Neuronal stem cell (in vitro differentiated cells): ENCODE measurements around the gene GALNTL6.

ENCODE experiments used
- DNase-seq: peaks from one replicate; pipeline ENCODE4 v3.0.0-alpha.2; 2013; ENCODE audit warnings: low spot score
- H2AFZ ChIP-seq: one replicate; pipeline ENCODE4 v1.6.1; 2013; ENCODE audit warnings: mild to moderate bottlenecking, low read length, inconsistent platforms
- H2AK5ac ChIP-seq: 2 replicates; pipeline ENCODE4 v1.6.1; 2013; ENCODE audit warnings: low read depth, mild to moderate bottlenecking, inconsistent platforms, low read length, moderate library complexity, mixed read lengths
- H2BK120ac ChIP-seq: 2 replicates; pipeline ENCODE4 v1.6.1; 2013; ENCODE audit warnings: low read depth, mild to moderate bottlenecking, inconsistent platforms, low read length, moderate library complexity, mixed read lengths
- H2BK12ac ChIP-seq: one replicate; pipeline ENCODE4 v1.6.1; 2013; ENCODE audit warnings: low read length, inconsistent platforms
- H2BK15ac ChIP-seq: 2 replicates; pipeline ENCODE4 v1.6.1; 2013; ENCODE audit warnings: mild to moderate bottlenecking, low read length, inconsistent platforms, mixed read lengths
- H2BK5ac ChIP-seq: one replicate; pipeline ENCODE4 v1.6.1; 2013; ENCODE audit warnings: inconsistent platforms, mild to moderate bottlenecking, low read length, moderate library complexity
- H3K14ac ChIP-seq: one replicate; pipeline ENCODE4 v1.6.1; 2013; ENCODE audit warnings: low read length, inconsistent platforms
- H3K18ac ChIP-seq: 2 replicates; pipeline ENCODE4 v1.6.1; 2013; ENCODE audit warnings: low read length, inconsistent platforms
- H3K23ac ChIP-seq: 2 replicates; pipeline ENCODE4 v1.6.1; 2013; ENCODE audit warnings: low read depth, mild to moderate bottlenecking, mixed read lengths, low read length, inconsistent platforms; ENCODE audit not compliant: poor library complexity
- H3K27ac ChIP-seq: replicated peaks from 3 replicates; pipeline ENCODE4 v1.5.1; 2013; ENCODE audit warnings: low read length, inconsistent platforms
- H3K27me3 ChIP-seq, 3 experiments: 2 replicates each; pipeline ENCODE4 v1.6.1; 2013; ENCODE audit warnings: low read length in 3 of 3, mild to moderate bottlenecking in 2 of 3, inconsistent platforms in 1 of 3, low read depth in 1 of 3, mixed read lengths in 1 of 3, moderate library complexity in 1 of 3; ENCODE audit not compliant: control insufficient read depth in 3 of 3, insufficient read depth in 3 of 3
- H3K36me3 ChIP-seq, 2 donors: replicated peaks in 1 of 2; 2 replicates each; pipeline ENCODE4 v1.6.1; 2013; ENCODE audit warnings: low read length in 2 of 2; ENCODE audit not compliant: control insufficient read depth in 2 of 2, insufficient read depth in 2 of 2
- H3K4ac ChIP-seq: 2 replicates; pipeline ENCODE4 v1.6.1; 2013; ENCODE audit warnings: inconsistent platforms, mild to moderate bottlenecking, low read length, moderate library complexity
- H3K4me1 ChIP-seq, 2 donors: 1 replicate in 1 of 2; 2 replicates in 1 of 2; pipeline ENCODE4 v1.6.1; 2013; ENCODE audit warnings: low read length in 2 of 2, low read depth in 1 of 2; ENCODE audit not compliant: control insufficient read depth in 2 of 2, insufficient read depth in 1 of 2
- H3K4me2 ChIP-seq: one replicate; pipeline ENCODE4 v1.6.1; 2013; ENCODE audit warnings: mild to moderate bottlenecking, low read length, inconsistent platforms; ENCODE audit not compliant: insufficient read depth, poor library complexity, severe bottlenecking
- H3K4me3 ChIP-seq, 2 donors: 2 replicates each; pipeline ENCODE4 v1.5.1; 2013; ENCODE audit warnings: low read length in 2 of 2, mild to moderate bottlenecking in 2 of 2, inconsistent platforms in 1 of 2, moderate library complexity in 1 of 2
- H3K79me1 ChIP-seq: one replicate; pipeline ENCODE4 v1.6.1; 2013; ENCODE audit warnings: low read depth, mild to moderate bottlenecking, inconsistent platforms, low read length, moderate library complexity
- H3K9ac ChIP-seq: one replicate; pipeline ENCODE4 v1.6.1; 2013; ENCODE audit warnings: mild to moderate bottlenecking, low read depth, low read length, inconsistent platforms; ENCODE audit not compliant: poor library complexity
- H3K9me3 ChIP-seq, 2 donors: replicated peaks in 1 of 2; 2 replicates each; pipeline versions ENCODE3 to v1.6.1; 2013; ENCODE audit warnings: low read length in 2 of 2, mild to moderate bottlenecking in 2 of 2, inconsistent platforms in 1 of 2, low read depth in 1 of 2, mixed read lengths in 1 of 2, moderate library complexity in 1 of 2; ENCODE audit not compliant: control insufficient read depth in 2 of 2, insufficient read depth in 1 of 2
- H4K8ac ChIP-seq: one replicate; pipeline ENCODE4 v1.6.1; 2013; ENCODE audit warnings: low read depth, mild to moderate bottlenecking, inconsistent platforms, low read length, moderate library complexity
- H4K91ac ChIP-seq: one replicate; pipeline ENCODE4 v1.6.1; 2013; ENCODE audit warnings: low read length, low read depth, mild to moderate bottlenecking, inconsistent platforms; ENCODE audit not compliant: poor library complexity
- WGBS, 2 donors: extraction: QIAGEN DNeasy Blood & Tissue Kit; methylation state at CpG; one replicate each; pipeline ENCODE4 v1.1.7; 2013; ENCODE audit warnings: missing lambda C conversion rate in 2 of 2, mixed read lengths in 1 of 2; ENCODE audit not compliant: insufficient read length in 2 of 2, insufficient replicate concordance in 1 of 2; ENCODE audit errors: extremely low coverage in 2 of 2; 5-methylcytosine and 5-hydroxymethylcytosine counted together

The GALNTL6 gene

GRCh38 chr4:172352356-172352755 lies 539.2 kb downstream of the GALNTL6 start:
- no peak overlapping the region for H4K8ac ChIP-seq

GRCh38 chr4:172356016-172356415 lies 542.8 kb downstream of the GALNTL6 start:
- Histone ChIP-seq H3K27me3 (no peaks in the 10 kb centered on the region), H3K4me1 (no peaks in the 10 kb centered on the region), H2AFZ (no peak overlapping the region), H3K23ac (no peak overlapping the region), H2BK12ac (no peak overlapping the region), H2BK15ac (no peak overlapping the region), H3K79me1 (no peaks in the 10 kb centered on the region), H3K36me3 (no peaks in the 10 kb centered on the region), H3K4me3 (no peak overlapping the region), H2AK5ac (no peak overlapping the region), H3K14ac (no peak overlapping the region), H2BK120ac (no peak overlapping the region), H4K8ac (no peak overlapping the region), H3K27ac (no peak overlapping the region), H3K18ac (no peak overlapping the region), H3K9ac (no peak overlapping the region), H3K4ac (no peak overlapping the region), H2BK5ac (no peak overlapping the region), H3K4me2 (no peak overlapping the region), H3K9me3 (no peaks in the 10 kb centered on the region), H4K91ac (no peak overlapping the region)
- no CpG with 5 or more reads among the region's 1 CpG for WGBS, 2 donors
- no peak for DNase-seq

More at GRCh38 chr4:172352356-172352755, 539.2 kb downstream of the GALNTL6 start:
- Histone ChIP-seq H3K23ac (no peak overlapping the region), H3K9ac (no peak overlapping the region), H3K27me3 (no peaks in the 10 kb centered on the region), H2AK5ac (no peak overlapping the region), H4K91ac (no peak overlapping the region), H3K4me1 (no peaks in the 10 kb centered on the region), H2BK12ac (no peak overlapping the region), H3K4me2 (no peak overlapping the region), H3K79me1 (no peaks in the 10 kb centered on the region), H3K14ac (no peak overlapping the region), H3K4ac (no peak overlapping the region), H3K18ac (no peak overlapping the region), H3K9me3 (no peaks in the 10 kb centered on the region), H3K36me3 (no peaks in the 10 kb centered on the region), H3K4me3 (no peak overlapping the region), H3K27ac (no peak overlapping the region), H2BK15ac (no peak overlapping the region), H2BK120ac (no peak overlapping the region), H2BK5ac (no peak overlapping the region), H2AFZ (no peak overlapping the region)
- WGBS, 2 donors, result no CpG with 5 or more reads among the region's 3 CpGs
- DNase-seq, result no peak

GRCh38 chr4:172357006-172357540 lies 543.9 kb downstream of the GALNTL6 start:
- no peak overlapping the region for H2BK12ac ChIP-seq
- H4K8ac ChIP-seq, result no peak overlapping the region
- DNase-seq, result no peak
- no peak overlapping the region for H2BK15ac ChIP-seq
- H3K79me1 ChIP-seq, result no peaks in the 10 kb centered on the region
- no peak overlapping the region for H3K23ac ChIP-seq
- H3K9me3 ChIP-seq, result no peaks in the 10 kb centered on the region
- no peak overlapping the region for H3K4me2 ChIP-seq
- no peak overlapping the region for H3K4me3 ChIP-seq
- no peak overlapping the region for H2AK5ac ChIP-seq
- no peak overlapping the region for H3K27ac ChIP-seq
- no peak overlapping the region for H3K14ac ChIP-seq
- H2BK5ac ChIP-seq, result no peak overlapping the region
- H3K4me1 ChIP-seq, result no peaks in the 10 kb centered on the region
- no peak overlapping the region for H3K4ac ChIP-seq
- H3K9ac ChIP-seq, result no peak overlapping the region
- no CpG with 5 or more reads among the region's 3 CpGs for WGBS, 2 donors
- H3K36me3 ChIP-seq, result no peaks in the 10 kb centered on the region
- H2AFZ ChIP-seq, result no peak overlapping the region
- no peaks in the 10 kb centered on the region for H3K27me3 ChIP-seq
- H4K91ac ChIP-seq, result no peak overlapping the region
- no peak overlapping the region for H3K18ac ChIP-seq
- no peak overlapping the region for H2BK120ac ChIP-seq

GRCh38 chr4:172362569-172362968 lies 549.4 kb downstream of the GALNTL6 start:
- Histone ChIP-seq H2AFZ (no peak overlapping the region), H4K8ac (no peak overlapping the region), H2AK5ac (no peak overlapping the region), H3K4me2 (no peak overlapping the region), H3K27me3 (no peaks in the 10 kb centered on the region), H2BK12ac (no peak overlapping the region), H2BK120ac (no peak overlapping the region), H3K27ac (no peak overlapping the region), H4K91ac (no peak overlapping the region), H3K79me1 (no peaks in the 10 kb centered on the region), H3K14ac (no peak overlapping the region), H3K23ac (no peak overlapping the region), H2BK5ac (no peak overlapping the region), H3K4ac (no peak overlapping the region), H3K9ac (no peak overlapping the region), H3K36me3 (no peaks in the 10 kb centered on the region), H3K4me1 (no peaks in the 10 kb centered on the region), H3K18ac (no peak overlapping the region), H3K9me3 (no peaks in the 10 kb centered on the region), H3K4me3 (no peak overlapping the region), H2BK15ac (no peak overlapping the region)
- WGBS, 2 donors, result no CpG with 5 or more reads among the region's 1 CpG
- no peak for DNase-seq
